Measurements from ENCODE around the gene SP5. TPM values are rescaled to one million over a fixed set of nuclear protein-coding genes. Genes with fewer than 3 reads are reported as not detected.

SP5 gene
- total and polyA plus RNA-seq, 12 donors, result 0.12 to 0.97 (median 0.37) TPM; not detected in 3

DNA sequence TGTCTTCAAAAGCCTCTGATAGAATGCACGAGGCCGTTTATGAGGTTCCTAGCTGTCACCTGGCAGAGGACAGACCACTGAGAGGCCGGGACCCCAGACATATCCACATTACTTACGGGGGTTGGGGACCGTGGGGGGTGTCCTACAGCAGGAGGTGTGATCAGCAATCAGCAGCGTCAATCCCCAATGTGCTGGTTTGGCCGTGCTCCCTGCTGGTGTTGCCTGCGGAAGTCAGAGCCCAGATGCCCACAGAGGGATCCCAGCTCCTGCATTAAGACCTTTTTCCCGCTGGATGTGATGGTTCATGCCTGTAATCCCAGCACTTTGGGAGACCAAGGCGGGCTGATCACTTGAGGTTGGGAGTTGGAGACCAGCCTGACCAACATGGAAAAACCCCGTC, 20.8 kb upstream of the SP5 start:
- ATAC-seq (no peak), DNase-seq (no peak)
- H3K9me3 ChIP-seq, result no peaks in the 10 kb centered on the region
- H3K4me3 ChIP-seq, result no peak overlapping the region
- WGBS, 2 donors, result 46 to 54% methylated on average over 11 of the region's 11 CpGs
- TF ChIP-seq CTCF (IDR thresholded peaks at IDR 0.05), result no peak
- H3K4me1 ChIP-seq, result no peaks in the 10 kb centered on the region
- H3K27me3 ChIP-seq, result peaks cover 0 to 43% (median 21%) of the 10 kb centered on the region in 7 donors
- intact Hi-C loops (cut with DNase I), result no loop called here
- no peaks in the 10 kb centered on the region for H3K36me3 ChIP-seq
- no peak overlapping the region for H3K27ac ChIP-seq

GRCh38 chr2:170695521-170696410, 19.4 kb upstream of the SP5 start:
- H3K27me3 ChIP-seq, result peaks cover 0 to 43% (median 21%) of the 10 kb centered on the region in 7 donors
- WGBS, 2 donors, result 58 to 63% methylated on average over 6 of the region's 6 CpGs
- no peak overlapping the region for H3K27ac ChIP-seq
- TF ChIP-seq CTCF (IDR thresholded peaks at IDR 0.05), result no peak
- ATAC-seq (no peak), DNase-seq (no peak)
- intact Hi-C loops (cut with DNase I), result no loop called here
- H3K4me1 ChIP-seq, result no peaks in the 10 kb centered on the region
- H3K4me3 ChIP-seq, result no peak overlapping the region
- no peaks in the 10 kb centered on the region for H3K9me3 ChIP-seq
- H3K36me3 ChIP-seq, result no peaks in the 10 kb centered on the region

GRCh38 chr2:170696948-170697347, 18.2 kb upstream of the SP5 start:
- no peak for ATAC-seq
- intact Hi-C loops (cut with DNase I), result no loop called here
- H3K4me1 ChIP-seq, result no peaks in the 10 kb centered on the region
- 77 to 81% methylated on average over 3 of the region's 3 CpGs for WGBS, 2 donors
- H3K27me3 ChIP-seq, result peaks cover 0 to 38% (median 22%) of the 10 kb centered on the region in 7 donors
- no peaks in the 10 kb centered on the region for H3K9me3 ChIP-seq
- H3K36me3 ChIP-seq, result no peaks in the 10 kb centered on the region
- no peak overlapping the region for H3K4me3 ChIP-seq
- DNase-seq, result no peak
- TF ChIP-seq CTCF (IDR thresholded peaks at IDR 0.05), result no peak
- no peak overlapping the region for H3K27ac ChIP-seq

- Histone ChIP-seq H3K27me3 (peaks cover 0 to 35% (median 28%) of the 10 kb centered on the region in 7 donors), H3K36me3 (no peaks in the 10 kb centered on the region), H3K9me3 (peaks cover 0 to 3% (median 0%) of the 10 kb centered on the region in 11 donors), H3K27ac (no peak overlapping the region), H3K4me1 (no peaks in the 10 kb centered on the region), H3K4me3 (no peak overlapping the region)
- 72 to 78% methylated on average over 4 of the region's 4 CpGs for WGBS, 2 donors
- intact Hi-C loops (cut with DNase I), result no loop called here
- DNase-seq (no peak), ATAC-seq (no peak)
- TF ChIP-seq CTCF (IDR thresholded peaks at IDR 0.05), result no peak
Observed at GRCh38 chr2:170701011-170701410, 14.1 kb upstream of the SP5 start.
